Measurements from ENCODE around the gene RAP1GAP2.

The RAP1GAP2 gene

DNA sequence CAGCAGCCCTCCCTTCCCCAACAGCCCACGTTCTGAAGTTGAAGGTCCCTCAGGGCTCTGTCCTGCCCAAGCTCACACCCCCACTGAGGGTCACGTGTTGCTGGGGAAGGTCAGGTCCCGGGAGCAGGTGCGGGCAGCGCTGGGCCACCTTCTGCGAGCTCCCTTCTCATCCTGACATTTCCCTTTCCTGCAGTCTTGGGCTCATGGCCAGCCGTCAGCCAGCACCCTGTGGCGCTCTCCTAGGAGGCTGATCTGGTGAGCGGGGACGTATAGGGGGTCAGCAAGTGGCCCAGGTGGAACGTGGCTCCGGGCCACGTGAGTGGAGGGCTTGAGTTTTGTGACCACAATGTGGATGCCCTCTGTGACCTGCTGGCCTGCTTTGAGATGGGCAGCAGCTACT, 73.4 kb downstream of the RAP1GAP2 start:
- no peak for ATAC-seq
- TF ChIP-seq, protein P1, sequence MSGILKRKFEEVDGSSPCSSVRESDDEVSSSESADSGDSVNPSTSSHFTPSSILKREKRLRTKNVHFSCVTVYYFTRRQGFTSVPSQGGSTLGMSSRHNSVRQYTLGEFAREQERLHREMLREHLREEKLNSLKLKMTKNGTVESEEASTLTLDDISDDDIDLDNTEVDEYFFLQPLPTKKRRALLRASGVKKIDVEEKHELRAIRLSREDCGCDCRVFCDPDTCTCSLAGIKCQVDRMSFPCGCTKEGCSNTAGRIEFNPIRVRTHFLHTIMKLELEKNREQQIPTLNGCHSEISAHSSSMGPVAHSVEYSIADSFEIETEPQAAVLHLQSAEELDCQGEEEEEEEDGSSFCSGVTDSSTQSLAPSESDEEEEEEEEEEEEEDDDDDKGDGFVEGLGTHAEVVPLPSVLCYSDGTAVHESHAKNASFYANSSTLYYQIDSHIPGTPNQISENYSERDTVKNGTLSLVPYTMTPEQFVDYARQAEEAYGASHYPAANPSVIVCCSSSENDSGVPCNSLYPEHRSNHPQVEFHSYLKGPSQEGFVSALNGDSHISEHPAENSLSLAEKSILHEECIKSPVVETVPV (CRISPR knock-in tag; IDR thresholded peaks at IDR 0.05): no peak
- no peak for TF ChIP-seq ZNF565 (CRISPR knock-in tag; conservative IDR thresholded peaks at IDR 0.05; ENCODE audit: low read depth)

DNA sequence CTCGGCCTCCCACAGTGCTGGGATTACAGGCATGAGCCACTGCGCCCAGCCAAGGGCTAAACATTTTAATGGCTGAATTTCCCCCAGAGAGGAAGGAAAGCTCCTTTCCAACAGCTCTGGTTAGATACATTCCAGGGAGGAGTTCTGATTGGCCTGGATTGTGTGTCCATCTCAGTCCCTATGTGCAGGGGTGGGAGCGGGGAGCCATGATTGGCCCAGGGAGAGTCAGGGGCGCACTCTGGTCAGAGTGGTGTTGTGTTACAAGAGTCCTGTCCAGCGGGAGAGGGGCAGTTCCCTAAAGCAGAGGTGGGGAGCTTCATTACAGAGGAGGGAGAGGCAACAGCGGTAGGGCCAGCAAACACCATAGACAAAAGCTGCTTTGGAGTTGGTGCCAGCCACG, 75.0 kb downstream of the RAP1GAP2 start:
- TF ChIP-seq TCF4 (CRISPR knock-in tag; IDR thresholded peaks at IDR 0.05; ENCODE audit: borderline replicate concordance): no peak
- no peak for TF ChIP-seq ZNF70 (CRISPR knock-in tag; IDR thresholded peaks at IDR 0.05)
- no peak for TF ChIP-seq ESRRG (CRISPR knock-in tag; IDR thresholded peaks at IDR 0.05)
- TF ChIP-seq, protein P2, sequence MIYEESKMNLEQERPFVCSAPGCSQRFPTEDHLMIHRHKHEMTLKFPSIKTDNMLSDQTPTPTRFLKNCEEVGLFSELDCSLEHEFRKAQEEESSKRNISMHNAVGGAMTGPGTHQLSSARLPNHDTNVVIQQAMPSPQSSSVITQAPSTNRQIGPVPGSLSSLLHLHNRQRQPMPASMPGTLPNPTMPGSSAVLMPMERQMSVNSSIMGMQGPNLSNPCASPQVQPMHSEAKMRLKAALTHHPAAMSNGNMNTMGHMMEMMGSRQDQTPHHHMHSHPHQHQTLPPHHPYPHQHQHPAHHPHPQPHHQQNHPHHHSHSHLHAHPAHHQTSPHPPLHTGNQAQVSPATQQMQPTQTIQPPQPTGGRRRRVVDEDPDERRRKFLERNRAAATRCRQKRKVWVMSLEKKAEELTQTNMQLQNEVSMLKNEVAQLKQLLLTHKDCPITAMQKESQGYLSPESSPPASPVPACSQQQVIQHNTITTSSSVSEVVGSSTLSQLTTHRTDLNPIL (CRISPR knock-in tag; IDR thresholded peaks at IDR 0.05; ENCODE audit: low read depth): no peak
- TF ChIP-seq, protein P3, sequence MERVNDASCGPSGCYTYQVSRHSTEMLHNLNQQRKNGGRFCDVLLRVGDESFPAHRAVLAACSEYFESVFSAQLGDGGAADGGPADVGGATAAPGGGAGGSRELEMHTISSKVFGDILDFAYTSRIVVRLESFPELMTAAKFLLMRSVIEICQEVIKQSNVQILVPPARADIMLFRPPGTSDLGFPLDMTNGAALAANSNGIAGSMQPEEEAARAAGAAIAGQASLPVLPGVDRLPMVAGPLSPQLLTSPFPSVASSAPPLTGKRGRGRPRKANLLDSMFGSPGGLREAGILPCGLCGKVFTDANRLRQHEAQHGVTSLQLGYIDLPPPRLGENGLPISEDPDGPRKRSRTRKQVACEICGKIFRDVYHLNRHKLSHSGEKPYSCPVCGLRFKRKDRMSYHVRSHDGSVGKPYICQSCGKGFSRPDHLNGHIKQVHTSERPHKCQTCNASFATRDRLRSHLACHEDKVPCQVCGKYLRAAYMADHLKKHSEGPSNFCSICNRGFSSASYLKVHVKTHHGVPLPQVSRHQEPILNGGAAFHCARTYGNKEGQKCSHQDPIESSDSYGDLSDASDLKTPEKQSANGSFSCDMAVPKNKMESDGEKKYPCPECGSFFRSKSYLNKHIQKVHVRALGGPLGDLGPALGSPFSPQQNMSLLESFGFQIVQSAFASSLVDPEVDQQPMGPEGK (CRISPR knock-in tag; IDR thresholded peaks at IDR 0.05; ENCODE audit: borderline replicate concordance): no peak
- no peak for TF ChIP-seq BACH2 (CRISPR knock-in tag; IDR thresholded peaks at IDR 0.05; ENCODE audit: borderline replicate concordance)
- no peak for TF ChIP-seq SNAI2 (CRISPR knock-in tag; IDR thresholded peaks at IDR 0.05)
- TF ChIP-seq RARB (CRISPR knock-in tag; IDR thresholded peaks at IDR 0.05): no peak
- no peak for TF ChIP-seq GLIS3 (CRISPR knock-in tag; IDR thresholded peaks at IDR 0.05)
- TF ChIP-seq, protein P4, sequence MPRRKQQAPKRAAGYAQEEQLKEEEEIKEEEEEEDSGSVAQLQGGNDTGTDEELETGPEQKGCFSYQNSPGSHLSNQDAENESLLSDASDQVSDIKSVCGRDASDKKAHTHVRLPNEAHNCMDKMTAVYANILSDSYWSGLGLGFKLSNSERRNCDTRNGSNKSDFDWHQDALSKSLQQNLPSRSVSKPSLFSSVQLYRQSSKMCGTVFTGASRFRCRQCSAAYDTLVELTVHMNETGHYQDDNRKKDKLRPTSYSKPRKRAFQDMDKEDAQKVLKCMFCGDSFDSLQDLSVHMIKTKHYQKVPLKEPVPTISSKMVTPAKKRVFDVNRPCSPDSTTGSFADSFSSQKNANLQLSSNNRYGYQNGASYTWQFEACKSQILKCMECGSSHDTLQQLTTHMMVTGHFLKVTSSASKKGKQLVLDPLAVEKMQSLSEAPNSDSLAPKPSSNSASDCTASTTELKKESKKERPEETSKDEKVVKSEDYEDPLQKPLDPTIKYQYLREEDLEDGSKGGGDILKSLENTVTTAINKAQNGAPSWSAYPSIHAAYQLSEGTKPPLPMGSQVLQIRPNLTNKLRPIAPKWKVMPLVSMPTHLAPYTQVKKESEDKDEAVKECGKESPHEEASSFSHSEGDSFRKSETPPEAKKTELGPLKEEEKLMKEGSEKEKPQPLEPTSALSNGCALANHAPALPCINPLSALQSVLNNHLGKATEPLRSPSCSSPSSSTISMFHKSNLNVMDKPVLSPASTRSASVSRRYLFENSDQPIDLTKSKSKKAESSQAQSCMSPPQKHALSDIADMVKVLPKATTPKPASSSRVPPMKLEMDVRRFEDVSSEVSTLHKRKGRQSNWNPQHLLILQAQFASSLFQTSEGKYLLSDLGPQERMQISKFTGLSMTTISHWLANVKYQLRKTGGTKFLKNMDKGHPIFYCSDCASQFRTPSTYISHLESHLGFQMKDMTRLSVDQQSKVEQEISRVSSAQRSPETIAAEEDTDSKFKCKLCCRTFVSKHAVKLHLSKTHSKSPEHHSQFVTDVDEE (CRISPR knock-in tag; IDR thresholded peaks at IDR 0.05): no peak
- TF ChIP-seq CSDC2 (CRISPR knock-in tag; IDR thresholded peaks at IDR 0.05): no peak
- no peak for TF ChIP-seq ARNTL (CRISPR knock-in tag; IDR thresholded peaks at IDR 0.05; ENCODE audit: borderline replicate concordance, low read depth)
- no peak for TF ChIP-seq ZNF565 (CRISPR knock-in tag; conservative IDR thresholded peaks at IDR 0.05; ENCODE audit: low read depth)
- no peak for TF ChIP-seq ISL1 (CRISPR knock-in tag; IDR thresholded peaks at IDR 0.05)
- no peak for TF ChIP-seq PPARA (CRISPR knock-in tag; IDR thresholded peaks at IDR 0.05; ENCODE audit: borderline replicate concordance)
- TF ChIP-seq ZC3H10 (CRISPR knock-in tag; IDR thresholded peaks at IDR 0.05): no peak
- no peak for ATAC-seq

DNA sequence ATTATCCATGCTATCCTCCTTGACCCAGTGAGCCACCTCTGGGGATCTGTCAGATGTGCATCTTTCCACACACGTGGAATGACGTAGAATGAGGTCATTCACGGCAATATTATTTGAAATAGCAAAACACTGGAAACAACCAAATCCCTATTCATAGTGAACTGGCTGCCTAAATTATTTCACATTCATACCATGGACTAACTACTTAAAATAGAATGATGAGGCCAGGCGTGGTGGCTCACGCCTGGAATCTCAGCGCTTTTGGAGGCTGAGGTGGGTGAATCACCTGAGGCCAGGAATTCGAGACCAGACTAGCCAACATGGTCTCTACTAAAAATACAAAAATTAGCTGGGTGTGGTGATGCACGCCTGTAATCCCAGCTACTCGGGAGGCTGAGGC, 75.5 kb downstream of the RAP1GAP2 start:
- TF ChIP-seq SNAI2 (CRISPR knock-in tag; IDR thresholded peaks at IDR 0.05): no peak
- no peak for TF ChIP-seq BACH2 (CRISPR knock-in tag; IDR thresholded peaks at IDR 0.05; ENCODE audit: borderline replicate concordance)
- TF ChIP-seq, protein P5, sequence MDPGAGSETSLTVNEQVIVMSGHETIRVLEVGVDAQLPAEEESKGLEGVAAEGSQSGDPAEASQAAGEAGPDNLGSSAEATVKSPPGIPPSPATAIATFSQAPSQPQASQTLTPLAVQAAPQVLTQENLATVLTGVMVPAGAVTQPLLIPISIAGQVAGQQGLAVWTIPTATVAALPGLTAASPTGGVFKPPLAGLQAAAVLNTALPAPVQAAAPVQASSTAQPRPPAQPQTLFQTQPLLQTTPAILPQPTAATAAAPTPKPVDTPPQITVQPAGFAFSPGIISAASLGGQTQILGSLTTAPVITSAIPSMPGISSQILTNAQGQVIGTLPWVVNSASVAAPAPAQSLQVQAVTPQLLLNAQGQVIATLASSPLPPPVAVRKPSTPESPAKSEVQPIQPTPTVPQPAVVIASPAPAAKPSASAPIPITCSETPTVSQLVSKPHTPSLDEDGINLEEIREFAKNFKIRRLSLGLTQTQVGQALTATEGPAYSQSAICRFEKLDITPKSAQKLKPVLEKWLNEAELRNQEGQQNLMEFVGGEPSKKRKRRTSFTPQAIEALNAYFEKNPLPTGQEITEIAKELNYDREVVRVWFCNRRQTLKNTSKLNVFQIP (CRISPR knock-in tag; IDR thresholded peaks at IDR 0.05; ENCODE audit: borderline replicate concordance, low read depth): no peak
- TF ChIP-seq ZNF70 (CRISPR knock-in tag; IDR thresholded peaks at IDR 0.05): no peak
- no peak for TF ChIP-seq ZNF565 (CRISPR knock-in tag; conservative IDR thresholded peaks at IDR 0.05; ENCODE audit: low read depth)
- TF ChIP-seq, protein P4 (CRISPR knock-in tag; IDR thresholded peaks at IDR 0.05): no peak
- TF ChIP-seq ZFP3 (CRISPR knock-in tag; IDR thresholded peaks at IDR 0.05): no peak
- no peak for TF ChIP-seq RARB (CRISPR knock-in tag; IDR thresholded peaks at IDR 0.05)
- ATAC-seq: no peak
